Stimulated activated CD8-positive, alpha-beta memory T cell treated with anti-CD3 and anti-CD28 coated beads, Interleukin-2, amount 100 ng/mL, for 1 hour (primary cell): Measurements from ENCODE around the gene NTMT1.
"Not testable (repeated sequence)": the region's sequence is repeated elsewhere in the genome, so short reads cannot be mapped to it uniquely, and the experiment has no call there.

Source experiments
- DNase-seq, 2 donors: peaks; one replicate each; pipeline ENCODE4 v3.0.0-alpha.2; 2020; ENCODE audit warnings: low read depth in 2 of 2

The NTMT1 gene

GRCh38 chr9:129615407-129616285 is 10.3 kb upstream of the NTMT1 start:
- no peak for DNase-seq

DNA sequence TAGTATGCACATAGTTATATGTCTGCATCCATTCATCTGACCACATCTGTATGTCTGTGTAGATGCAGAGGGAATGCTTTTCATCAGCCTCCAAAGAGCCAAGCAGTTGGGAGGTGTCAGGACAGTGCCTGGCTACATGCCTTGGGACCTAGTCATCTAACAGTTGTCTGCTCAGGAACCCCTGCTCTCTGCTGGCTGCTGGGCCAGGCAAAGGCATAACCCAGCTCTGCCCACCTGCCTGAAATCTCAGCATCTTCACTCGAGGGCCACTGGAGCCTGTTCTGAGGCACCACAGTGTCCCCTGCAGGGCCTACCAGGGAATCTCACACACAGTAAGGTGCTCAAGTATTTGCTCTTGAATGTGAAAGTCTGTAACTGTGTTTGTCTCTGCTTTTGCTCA is 8.8 kb upstream of the NTMT1 start:
- no peak for DNase-seq

GRCh38 chr9:129619787-129620668 is 5.9 kb upstream of the NTMT1 start:
- no peak for DNase-seq

GRCh38 chr9:129620669-129621295 is 5.2 kb upstream of the NTMT1 start, which contains the start of gene C9orf50:
Gene C9orf50, minus strand, starts transcription at chr9:129621101. Its CDS starts 527 bp downstream, at chr9:129620574.
- DNase-seq, result no peak

DNA sequence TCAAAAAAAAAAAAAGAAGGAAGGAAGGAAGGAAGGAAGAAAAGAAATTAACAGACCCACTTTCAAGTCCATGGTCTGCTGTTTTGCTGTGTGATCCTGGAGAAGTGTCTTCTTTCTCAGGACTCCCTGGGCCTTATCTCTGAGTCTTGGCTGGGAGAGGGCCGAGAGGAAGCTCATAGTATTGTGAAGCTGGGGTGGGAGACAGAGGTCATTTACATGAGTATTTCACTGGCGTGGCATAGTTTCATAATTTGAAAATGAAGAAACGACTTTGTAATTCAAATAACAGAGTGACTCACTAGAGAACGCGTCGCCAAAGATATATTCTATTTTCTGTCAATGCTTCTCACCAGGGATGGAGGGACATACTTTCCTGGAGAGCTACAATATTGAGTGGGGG is 2.6 kb upstream of the NTMT1 start:
- DNase-seq, result no peak

GRCh38 chr9:129624168-129624759 is 1.7 kb upstream of the NTMT1 start:
- DNase-seq, result peak in 1 of 2 donors; percentile 53

DNA sequence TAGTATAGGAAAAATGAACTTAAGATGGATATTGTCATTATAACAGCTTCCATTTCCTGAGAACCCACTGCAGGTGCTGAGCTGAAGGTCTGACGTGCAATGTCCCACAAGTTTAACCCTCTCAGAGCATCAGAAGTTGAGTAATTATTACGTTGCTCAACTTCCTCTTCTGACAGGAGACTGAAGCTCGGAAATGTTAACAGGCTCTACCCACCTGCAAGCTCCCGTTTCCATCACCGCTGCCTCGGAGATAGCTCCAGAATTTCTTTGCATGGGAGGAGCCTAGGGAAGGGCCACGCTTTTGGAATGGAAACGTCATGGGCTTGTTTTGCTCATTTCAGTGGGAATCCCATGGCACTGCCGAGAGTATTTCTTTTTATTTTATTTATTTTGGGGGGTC is 1.0 kb upstream of the NTMT1 start:
- no peak for DNase-seq

- no peak for DNase-seq
Measured at GRCh38 chr9:129626625-129627284, 792 bp downstream of the NTMT1 start.

GRCh38 chr9:129627556-129628440 is 1.8 kb downstream of the NTMT1 start:
- no peak for DNase-seq

GRCh38 chr9:129628709-129629108 is 2.7 kb downstream of the NTMT1 start:
- no peak for DNase-seq

- DNase-seq, result no peak
Measured at GRCh38 chr9:129629251-129629820, 3.4 kb downstream of the NTMT1 start.

DNA sequence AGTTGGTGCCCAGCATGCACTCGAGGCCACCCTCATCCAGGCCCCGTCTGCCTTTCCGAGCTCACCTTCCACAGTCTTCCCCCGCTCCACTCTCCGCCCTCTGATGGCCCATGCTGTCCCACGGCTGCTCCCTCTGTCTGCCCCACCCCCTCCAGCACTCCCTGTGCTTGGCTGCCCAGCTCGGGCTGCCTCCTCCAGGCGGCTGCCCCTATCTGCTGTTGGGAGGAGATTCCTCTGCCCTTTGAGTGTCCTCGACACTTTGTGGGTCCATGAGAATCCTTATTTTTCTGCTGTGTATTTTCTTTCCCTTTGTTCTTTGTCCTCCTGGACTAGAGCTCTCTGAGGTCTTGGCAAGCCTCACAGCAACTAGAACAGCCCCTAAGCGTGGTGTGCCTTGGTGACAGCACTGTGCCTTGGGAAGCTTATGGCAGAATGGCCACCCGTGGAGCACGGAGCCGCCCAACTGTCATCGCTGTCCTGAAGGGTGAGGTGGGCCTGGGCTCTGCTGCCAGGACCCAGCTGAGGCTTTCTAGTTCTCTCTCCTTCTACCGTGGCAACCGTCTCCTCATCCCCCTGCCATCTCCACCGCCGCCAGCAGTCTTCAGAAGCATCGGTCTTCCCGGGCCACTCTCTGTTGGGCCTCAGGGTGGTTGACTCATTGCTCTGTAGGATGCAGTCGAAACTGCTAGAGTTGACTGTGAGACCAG is 5.2 kb downstream of the NTMT1 start:
- DNase-seq, result no peak

- DNase-seq, result no peak
Measured at GRCh38 chr9:129631674-129632129, 5.7 kb downstream of the NTMT1 start.

- no peak for DNase-seq
Measured at GRCh38 chr9:129632460-129632859, 6.5 kb downstream of the NTMT1 start.

GRCh38 chr9:129633207-129633606 is 7.2 kb downstream of the NTMT1 start:
- DNase-seq, result no peak

DNA sequence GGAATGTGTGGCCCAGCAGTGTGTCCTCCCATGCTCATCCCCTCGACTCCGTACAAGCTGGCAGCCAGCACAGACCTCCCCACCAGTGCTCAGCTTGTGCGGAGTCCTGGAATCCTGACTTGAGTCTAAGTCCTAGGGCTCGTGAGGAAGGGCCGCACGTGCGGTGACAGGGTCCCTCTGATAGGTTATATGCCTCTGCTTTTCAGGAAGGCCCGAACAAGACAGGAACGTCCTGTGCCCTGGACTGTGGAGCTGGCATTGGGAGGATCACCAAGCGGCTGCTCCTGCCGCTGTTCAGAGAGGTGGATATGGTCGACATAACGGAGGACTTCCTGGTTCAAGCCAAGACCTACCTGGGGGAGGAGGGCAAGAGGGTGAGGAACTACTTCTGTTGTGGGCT is 7.9 kb downstream of the NTMT1 start:
- DNase-seq, result no peak

GRCh38 chr9:129635099-129636065 is 9.4 kb downstream of the NTMT1 start:
- DNase-seq, result no peak

- DNase-seq, result not testable (repeated sequence)
Measured at GRCh38 chr9:129636343-129636742, 10.4 kb downstream of the NTMT1 start.
